K562 (cell line): ENCODE results near the gene MSL2.

Source experiments
- EZH2 ChIP-seq: IDR thresholded peaks from 2 replicates; pipeline ENCODE4 v1.6.1; 2012; ENCODE audit warnings: low read depth, mild to moderate bottlenecking, inconsistent platforms, low read length, borderline replicate concordance
- FOS ChIP-seq: IDR thresholded peaks from 3 replicates; pipeline ENCODE4 v1.6.1; 2011; ENCODE audit not compliant: insufficient read length; ENCODE audit errors: extremely low read depth
- GABPA ChIP-seq: fragments of 200-800 bp; sonication (Bioruptor generic); conservative IDR thresholded peaks from 2 replicates; pipeline ENCODE4 v1.6.1; 2016; ENCODE audit warnings: low read depth, missing genetic modification characterization, missing compliant biosample characterization
- MAFG ChIP-seq: fragments of 450-650 bp; conservative IDR thresholded peaks from 2 replicates; pipeline ENCODE4 v1.6.1; 2016; ENCODE audit warnings: missing genetic modification characterization, missing compliant biosample characterization
- NFATC3 ChIP-seq: fragments of 450-650 bp; IDR thresholded peaks from 2 replicates; pipeline ENCODE4 v1.6.1; 2017; ENCODE audit warnings: mild to moderate bottlenecking
- PHF20 ChIP-seq: fragments of 450-650 bp; IDR thresholded peaks from 2 replicates; pipeline ENCODE4 v1.6.1; 2018; ENCODE audit not compliant: partially characterized antibody
- POLR2A ChIP-seq: fragments of 450-650 bp; conservative IDR thresholded peaks from 2 replicates; pipeline ENCODE4 v1.6.1; 2016
- RBFOX2 ChIP-seq: fragments of 200-400 bp; formaldehyde crosslinking; IDR thresholded peaks from 2 replicates; pipeline ENCODE4 v1.6.1; 2017; ENCODE audit warnings: low read depth, mild to moderate bottlenecking, low read length, moderate library complexity
- SRF ChIP-seq, 2 experiments: fragments of 250-450, 450-650 bp in 1 of 2; sonication (Bioruptor Pico) in 1 of 2; sonication (generic) in 1 of 2; formaldehyde crosslinking; IDR thresholded peaks; 2 replicates each; pipeline versions ENCODE4 v1.5.0 to v1.5.1; 2020 to 2022; ENCODE audit warnings: mild to moderate bottlenecking in 1 of 2, missing genetic modification reagents in 1 of 2
- TF ChIP-seq, protein P1 (sequence below): IDR thresholded peaks from 3 replicates; pipeline ENCODE4 v1.6.1; 2011; ENCODE audit warnings: borderline replicate concordance, mild to moderate bottlenecking, moderate library complexity; ENCODE audit not compliant: insufficient read length; ENCODE audit errors: extremely low read depth
- TF ChIP-seq, protein P2 (sequence below), 3 experiments: IDR thresholded peaks in 2 of 3; conservative IDR thresholded peaks in 1 of 3; 2 replicates each; pipeline ENCODE4 v1.5.1; 2011 to 2012; ENCODE audit warnings: low read length in 3 of 3, mild to moderate bottlenecking in 3 of 3, control low read depth in 2 of 3, improper control_type of control experiment in 1 of 3, inconsistent platforms in 1 of 3, low read depth in 1 of 3, mixed read lengths in 1 of 3, moderate library complexity in 1 of 3; ENCODE audit not compliant: insufficient read depth in 2 of 3
- TF ChIP-seq, protein P3 (sequence below), 2 experiments: fragments of 450-650 bp; IDR thresholded peaks; 2 replicates each; pipeline ENCODE4 v1.6.1; 2016
- TF ChIP-seq, protein P4 (sequence below): sonication (generic); formaldehyde crosslinking; IDR thresholded peaks from 2 replicates; pipeline ENCODE4 v1.9.0; 2022; ENCODE audit warnings: mild to moderate bottlenecking, missing genetic modification reagents

DNA sequence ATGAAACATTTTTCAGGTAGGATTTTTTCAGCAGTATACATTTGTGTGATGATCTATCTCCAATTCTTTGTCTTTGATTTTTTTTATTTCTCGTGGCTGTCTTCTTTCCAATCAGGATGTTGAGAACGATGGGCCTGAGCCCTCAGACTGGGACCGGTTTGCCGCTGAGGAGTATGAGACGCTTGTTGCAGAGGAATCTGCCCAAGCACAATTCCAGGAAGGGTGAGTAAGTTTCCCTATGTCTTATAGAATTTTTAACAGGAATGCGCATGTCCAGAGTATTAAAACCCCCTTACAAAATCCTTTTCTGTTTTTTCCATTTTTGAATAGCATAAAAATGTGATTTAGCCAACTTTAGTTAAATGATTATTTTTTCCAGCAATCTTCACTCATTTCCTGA is 90.0 kb downstream of the MSL2 start:
- TF ChIP-seq EZH2 = no peak
- TF ChIP-seq, protein P1, sequence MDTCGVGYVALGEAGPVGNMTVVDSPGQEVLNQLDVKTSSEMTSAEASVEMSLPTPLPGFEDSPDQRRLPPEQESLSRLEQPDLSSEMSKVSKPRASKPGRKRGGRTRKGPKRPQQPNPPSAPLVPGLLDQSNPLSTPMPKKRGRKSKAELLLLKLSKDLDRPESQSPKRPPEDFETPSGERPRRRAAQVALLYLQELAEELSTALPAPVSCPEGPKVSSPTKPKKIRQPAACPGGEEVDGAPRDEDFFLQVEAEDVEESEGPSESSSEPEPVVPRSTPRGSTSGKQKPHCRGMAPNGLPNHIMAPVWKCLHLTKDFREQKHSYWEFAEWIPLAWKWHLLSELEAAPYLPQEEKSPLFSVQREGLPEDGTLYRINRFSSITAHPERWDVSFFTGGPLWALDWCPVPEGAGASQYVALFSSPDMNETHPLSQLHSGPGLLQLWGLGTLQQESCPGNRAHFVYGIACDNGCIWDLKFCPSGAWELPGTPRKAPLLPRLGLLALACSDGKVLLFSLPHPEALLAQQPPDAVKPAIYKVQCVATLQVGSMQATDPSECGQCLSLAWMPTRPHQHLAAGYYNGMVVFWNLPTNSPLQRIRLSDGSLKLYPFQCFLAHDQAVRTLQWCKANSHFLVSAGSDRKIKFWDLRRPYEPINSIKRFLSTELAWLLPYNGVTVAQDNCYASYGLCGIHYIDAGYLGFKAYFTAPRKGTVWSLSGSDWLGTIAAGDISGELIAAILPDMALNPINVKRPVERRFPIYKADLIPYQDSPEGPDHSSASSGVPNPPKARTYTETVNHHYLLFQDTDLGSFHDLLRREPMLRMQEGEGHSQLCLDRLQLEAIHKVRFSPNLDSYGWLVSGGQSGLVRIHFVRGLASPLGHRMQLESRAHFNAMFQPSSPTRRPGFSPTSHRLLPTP = no peak
- TF ChIP-seq SRF (CRISPR knock-in tag; IDR thresholded peaks at IDR 0.05) = no peak
- no peak for TF ChIP-seq GABPA (tag)
- TF ChIP-seq PHF20 = no peak
- TF ChIP-seq, protein P2, sequence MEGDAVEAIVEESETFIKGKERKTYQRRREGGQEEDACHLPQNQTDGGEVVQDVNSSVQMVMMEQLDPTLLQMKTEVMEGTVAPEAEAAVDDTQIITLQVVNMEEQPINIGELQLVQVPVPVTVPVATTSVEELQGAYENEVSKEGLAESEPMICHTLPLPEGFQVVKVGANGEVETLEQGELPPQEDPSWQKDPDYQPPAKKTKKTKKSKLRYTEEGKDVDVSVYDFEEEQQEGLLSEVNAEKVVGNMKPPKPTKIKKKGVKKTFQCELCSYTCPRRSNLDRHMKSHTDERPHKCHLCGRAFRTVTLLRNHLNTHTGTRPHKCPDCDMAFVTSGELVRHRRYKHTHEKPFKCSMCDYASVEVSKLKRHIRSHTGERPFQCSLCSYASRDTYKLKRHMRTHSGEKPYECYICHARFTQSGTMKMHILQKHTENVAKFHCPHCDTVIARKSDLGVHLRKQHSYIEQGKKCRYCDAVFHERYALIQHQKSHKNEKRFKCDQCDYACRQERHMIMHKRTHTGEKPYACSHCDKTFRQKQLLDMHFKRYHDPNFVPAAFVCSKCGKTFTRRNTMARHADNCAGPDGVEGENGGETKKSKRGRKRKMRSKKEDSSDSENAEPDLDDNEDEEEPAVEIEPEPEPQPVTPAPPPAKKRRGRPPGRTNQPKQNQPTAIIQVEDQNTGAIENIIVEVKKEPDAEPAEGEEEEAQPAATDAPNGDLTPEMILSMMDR (IDR thresholded peaks at IDR 0.05 in 2 of 3, conservative IDR thresholded peaks at IDR 0.05 in 1 of 3; ENCODE audit: insufficient read depth in 2 of 3, low read depth in 1 of 3, low read length in 3 of 3) = no peak
- no peak for TF ChIP-seq FOS
- TF ChIP-seq RBFOX2 = no peak
- TF ChIP-seq, protein P3, sequence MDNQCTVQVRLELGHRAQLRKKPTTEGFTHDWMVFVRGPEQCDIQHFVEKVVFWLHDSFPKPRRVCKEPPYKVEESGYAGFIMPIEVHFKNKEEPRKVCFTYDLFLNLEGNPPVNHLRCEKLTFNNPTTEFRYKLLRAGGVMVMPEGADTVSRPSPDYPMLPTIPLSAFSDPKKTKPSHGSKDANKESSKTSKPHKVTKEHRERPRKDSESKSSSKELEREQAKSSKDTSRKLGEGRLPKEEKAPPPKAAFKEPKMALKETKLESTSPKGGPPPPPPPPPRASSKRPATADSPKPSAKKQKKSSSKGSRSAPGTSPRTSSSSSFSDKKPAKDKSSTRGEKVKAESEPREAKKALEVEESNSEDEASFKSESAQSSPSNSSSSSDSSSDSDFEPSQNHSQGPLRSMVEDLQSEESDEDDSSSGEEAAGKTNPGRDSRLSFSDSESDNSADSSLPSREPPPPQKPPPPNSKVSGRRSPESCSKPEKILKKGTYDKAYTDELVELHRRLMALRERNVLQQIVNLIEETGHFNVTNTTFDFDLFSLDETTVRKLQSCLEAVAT (IDR thresholded peaks at IDR 0.05) = no peak
- no peak for TF ChIP-seq NFATC3
- TF ChIP-seq, protein P4, sequence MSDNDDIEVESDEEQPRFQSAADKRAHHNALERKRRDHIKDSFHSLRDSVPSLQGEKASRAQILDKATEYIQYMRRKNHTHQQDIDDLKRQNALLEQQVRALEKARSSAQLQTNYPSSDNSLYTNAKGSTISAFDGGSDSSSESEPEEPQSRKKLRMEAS (CRISPR knock-in tag) = no peak
- TF ChIP-seq MAFG = no peak
- TF ChIP-seq POLR2A = no peak
